Measurements from ENCODE around the gene RPS6KA2. TPM values are rescaled to one million over a fixed set of nuclear protein-coding genes. Genes with fewer than 3 reads are reported as not detected.

RPS6KA2 gene
- total RNA-seq, 3 donors from 2014 or later = 2.8 to 6.2 (median 6.0) TPM

DNA sequence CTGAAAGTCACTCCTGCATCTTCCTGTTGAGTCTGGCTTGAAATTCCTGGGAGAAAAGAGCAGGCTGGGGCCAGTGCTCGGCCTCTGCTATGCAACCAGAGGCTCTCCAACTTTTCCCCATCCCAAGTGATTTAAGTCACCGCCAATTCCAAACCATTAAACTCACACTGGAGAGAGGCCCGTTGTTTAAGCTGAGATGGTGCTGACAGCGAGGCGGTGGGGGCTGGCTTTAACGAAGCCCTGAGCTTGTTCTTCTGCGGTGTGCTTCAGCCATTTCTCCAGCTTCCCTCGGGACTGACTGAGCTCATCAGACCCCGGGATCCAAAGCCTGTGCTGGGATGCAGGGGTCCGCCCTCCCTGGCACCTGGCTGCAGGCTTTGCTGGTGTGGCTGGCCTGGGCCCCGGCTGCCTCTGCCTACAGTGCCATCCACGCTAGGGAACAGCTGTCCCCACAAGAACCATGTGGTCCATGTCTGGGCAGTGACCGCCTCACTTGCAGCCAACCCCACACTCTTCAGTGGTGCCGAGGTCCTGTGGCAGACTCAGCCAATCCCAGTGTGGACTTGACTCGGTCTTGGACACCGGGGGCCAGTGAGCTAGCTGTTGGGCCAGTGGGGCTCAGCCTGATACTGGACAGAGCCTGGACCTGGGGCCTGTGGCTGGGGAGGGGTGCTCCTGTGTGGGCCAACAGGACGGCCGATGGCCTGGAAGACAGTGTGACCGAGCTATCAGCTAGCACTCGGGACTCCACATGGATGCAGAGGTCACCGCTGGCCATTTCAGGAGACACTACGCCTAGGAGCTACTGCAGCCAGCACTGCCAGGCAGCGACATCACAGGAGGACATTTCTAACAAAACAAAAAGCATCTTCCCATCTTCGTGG lies 61.7 kb downstream of the RPS6KA2 start:
- no peak overlapping the region for H3K4me3 Mint-ChIP-seq
- ATAC-seq (no peak), DNase-seq (no peak)
- peaks cover under 1% of the 10 kb centered on the region for H3K9me3 Mint-ChIP-seq
- H3K36me3 Mint-ChIP-seq (ENCODE audit: insufficient read depth) = peaks cover 2% of the 10 kb centered on the region
- no peaks in the 10 kb centered on the region for H3K27me3 Mint-ChIP-seq (ENCODE audit: low read depth)
- no peaks in the 10 kb centered on the region for H3K4me1 Mint-ChIP-seq (ENCODE audit: low read depth)

DNA sequence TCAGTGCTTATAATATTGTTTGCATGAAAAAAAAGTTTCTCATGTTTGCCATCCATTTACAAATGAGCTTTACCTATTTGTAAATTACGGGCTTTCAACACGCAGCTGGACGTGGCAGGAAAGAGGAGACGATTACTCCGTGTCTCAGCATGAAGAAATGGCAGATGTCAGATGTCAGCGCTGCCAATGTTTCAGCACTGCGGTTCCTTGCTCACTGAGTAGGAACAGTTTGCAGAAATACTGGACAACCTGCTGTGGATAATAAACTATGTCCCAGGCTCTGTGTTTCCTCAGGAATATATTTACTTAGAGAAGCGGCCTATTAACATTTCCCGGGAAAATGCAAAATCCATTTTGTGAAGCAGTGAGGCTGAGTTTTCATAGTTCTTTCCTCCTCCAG lies 63.2 kb downstream of the RPS6KA2 start:
- DNase-seq = no peak
- H3K4me1 Mint-ChIP-seq (ENCODE audit: low read depth) = no peaks in the 10 kb centered on the region
- ATAC-seq = no peak
- peaks cover 9% of the 10 kb centered on the region for H3K36me3 Mint-ChIP-seq (ENCODE audit: insufficient read depth)
- no peaks in the 10 kb centered on the region for H3K27me3 Mint-ChIP-seq (ENCODE audit: low read depth)
- H3K9me3 Mint-ChIP-seq = peaks cover 14% of the 10 kb centered on the region
- no peak overlapping the region for H3K4me3 Mint-ChIP-seq

DNA sequence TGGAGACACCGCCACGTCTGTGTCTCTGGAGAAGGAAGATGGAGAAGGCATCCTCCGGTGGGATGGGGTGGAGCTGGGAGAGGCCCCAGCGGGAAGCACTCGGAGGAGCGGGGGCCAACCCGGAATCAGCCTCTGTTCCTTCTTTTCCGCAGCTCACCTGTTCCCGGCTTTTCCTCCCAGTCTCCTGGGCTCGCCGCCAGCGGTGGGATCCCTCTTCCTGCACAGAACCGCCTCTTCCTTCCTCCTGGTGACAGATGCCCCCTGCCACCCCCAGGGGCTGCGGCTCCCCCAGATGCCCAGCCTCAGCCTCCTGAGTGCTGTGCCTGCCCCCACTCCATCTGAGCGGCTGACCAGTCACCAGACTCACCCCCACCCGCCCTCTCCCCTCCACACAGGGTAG lies 63.9 kb downstream of the RPS6KA2 start:
- H3K36me3 Mint-ChIP-seq (ENCODE audit: insufficient read depth) = peaks cover 9% of the 10 kb centered on the region

DNA sequence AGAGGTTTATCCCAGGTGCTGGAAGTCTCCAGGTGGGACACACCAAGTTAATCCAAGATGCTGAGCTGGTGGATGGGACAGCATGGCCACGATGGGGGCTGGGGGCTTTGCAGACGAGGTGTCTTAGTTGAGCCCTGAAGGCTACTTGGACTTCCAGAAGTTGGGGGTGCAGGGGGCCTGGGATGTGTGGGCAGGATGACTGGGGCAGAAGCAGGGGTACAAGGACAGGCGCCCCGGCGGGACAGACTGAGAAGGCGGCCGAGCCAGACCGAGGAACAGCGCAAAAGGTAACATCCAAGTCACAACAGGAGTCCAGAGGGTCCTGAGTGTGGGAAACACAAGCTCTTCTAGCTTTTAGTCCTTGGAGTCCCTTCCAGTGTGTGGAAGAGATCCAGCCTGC lies 64.3 kb downstream of the RPS6KA2 start:
- DNase-seq = no peak
- Mint-ChIP-seq H3K4me1 (ENCODE audit: low read depth) (no peaks in the 10 kb centered on the region), H3K36me3 (ENCODE audit: insufficient read depth) (peaks cover 9% of the 10 kb centered on the region), H3K4me3 (no peak overlapping the region), H3K9me3 (peaks cover 14% of the 10 kb centered on the region), H3K27me3 (ENCODE audit: low read depth) (no peaks in the 10 kb centered on the region)
- ATAC-seq = no peak

More for the DNA sequence above, 63.9 kb downstream of the RPS6KA2 start:
- H3K4me3 Mint-ChIP-seq = no peak overlapping the region
- H3K9me3 Mint-ChIP-seq = peaks cover 14% of the 10 kb centered on the region
- no peaks in the 10 kb centered on the region for H3K4me1 Mint-ChIP-seq (ENCODE audit: low read depth)
- ATAC-seq (no peak), DNase-seq (no peak)
- H3K27me3 Mint-ChIP-seq (ENCODE audit: low read depth) = no peaks in the 10 kb centered on the region

DNA sequence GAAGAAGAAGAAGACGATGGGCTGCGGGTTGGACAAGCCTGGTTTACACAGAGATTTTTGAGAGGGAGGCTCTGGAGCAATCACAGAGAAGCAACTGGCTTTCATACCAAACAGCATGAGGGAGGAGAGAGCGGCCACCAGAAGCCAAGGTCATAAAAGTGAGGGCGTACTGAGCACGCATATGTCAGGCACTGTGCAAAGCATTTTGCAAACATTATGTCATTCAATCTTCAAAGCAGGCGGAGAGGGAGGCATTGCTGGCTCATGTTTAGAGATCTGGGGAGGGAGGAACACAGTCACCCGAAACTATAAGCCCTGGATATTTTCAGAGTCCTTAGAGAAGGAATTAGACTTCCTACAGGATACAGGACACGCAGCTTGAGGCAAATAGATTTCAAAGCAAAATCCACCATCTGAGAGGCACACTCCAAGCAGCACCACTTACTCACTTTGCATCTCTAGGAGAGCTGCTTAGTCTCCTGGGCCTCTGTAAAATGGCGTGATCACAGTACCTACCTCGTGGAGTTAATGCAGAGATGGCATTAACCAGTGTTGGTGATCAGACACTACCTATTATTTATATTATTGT lies 65.2 kb downstream of the RPS6KA2 start:
- Mint-ChIP-seq H3K9me3 (peaks cover 14% of the 10 kb centered on the region), H3K36me3 (ENCODE audit: insufficient read depth) (peaks cover 9% of the 10 kb centered on the region), H3K27me3 (ENCODE audit: low read depth) (no peaks in the 10 kb centered on the region), H3K4me1 (ENCODE audit: low read depth) (peaks cover 2% of the 10 kb centered on the region), H3K4me3 (no peak overlapping the region)
- DNase-seq (no peak), ATAC-seq (no peak)

DNA sequence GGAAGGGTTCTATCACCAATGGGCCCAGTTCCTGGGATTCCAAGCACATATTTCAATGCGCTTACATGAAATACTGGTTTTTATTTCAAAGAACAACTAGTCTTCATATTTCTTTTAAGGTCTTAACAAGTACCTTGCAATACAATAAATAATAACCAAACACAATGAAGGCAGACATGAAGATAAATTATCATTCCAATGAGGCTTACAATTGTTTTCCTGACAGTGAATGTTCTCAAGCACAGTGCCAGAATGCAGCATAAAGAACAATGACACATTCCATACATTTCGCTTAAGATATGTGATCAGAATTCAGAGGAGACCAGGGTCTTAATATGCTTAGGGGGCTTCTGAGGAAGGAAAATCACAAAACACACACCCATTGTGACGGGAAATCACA lies 66.8 kb downstream of the RPS6KA2 start:
- peaks cover 14% of the 10 kb centered on the region for H3K9me3 Mint-ChIP-seq
- peaks cover 2% of the 10 kb centered on the region for H3K4me1 Mint-ChIP-seq (ENCODE audit: low read depth)
- peaks cover 9% of the 10 kb centered on the region for H3K36me3 Mint-ChIP-seq (ENCODE audit: insufficient read depth)
- no peak overlapping the region for H3K4me3 Mint-ChIP-seq
- no peak for DNase-seq
- no peak for ATAC-seq
- H3K27me3 Mint-ChIP-seq (ENCODE audit: low read depth) = no peaks in the 10 kb centered on the region

DNA sequence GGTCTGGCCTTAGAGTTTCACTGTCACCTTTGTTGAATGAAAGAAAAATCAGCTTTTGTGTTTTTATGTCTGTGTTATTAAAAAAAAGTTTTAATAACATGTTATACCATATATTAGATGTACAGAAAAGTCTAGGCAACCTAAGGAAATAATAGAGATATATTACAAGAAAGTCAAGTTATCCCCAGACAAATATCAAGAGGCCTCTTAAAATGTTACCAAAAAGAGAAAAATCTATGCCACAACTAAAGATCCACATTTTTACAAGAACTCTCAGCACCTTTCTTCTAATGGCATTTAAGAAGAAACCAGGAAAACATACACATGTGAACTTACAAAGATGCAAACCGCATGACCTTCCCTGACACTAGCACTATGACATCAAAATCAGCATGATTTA lies 67.4 kb downstream of the RPS6KA2 start:
- Mint-ChIP-seq H3K9me3 (peaks cover 14% of the 10 kb centered on the region), H3K27me3 (ENCODE audit: low read depth) (no peaks in the 10 kb centered on the region), H3K4me1 (ENCODE audit: low read depth) (peaks cover 2% of the 10 kb centered on the region), H3K36me3 (ENCODE audit: insufficient read depth) (peaks cover 9% of the 10 kb centered on the region), H3K4me3 (no peak overlapping the region)
- ATAC-seq = no peak
- DNase-seq = no peak

DNA sequence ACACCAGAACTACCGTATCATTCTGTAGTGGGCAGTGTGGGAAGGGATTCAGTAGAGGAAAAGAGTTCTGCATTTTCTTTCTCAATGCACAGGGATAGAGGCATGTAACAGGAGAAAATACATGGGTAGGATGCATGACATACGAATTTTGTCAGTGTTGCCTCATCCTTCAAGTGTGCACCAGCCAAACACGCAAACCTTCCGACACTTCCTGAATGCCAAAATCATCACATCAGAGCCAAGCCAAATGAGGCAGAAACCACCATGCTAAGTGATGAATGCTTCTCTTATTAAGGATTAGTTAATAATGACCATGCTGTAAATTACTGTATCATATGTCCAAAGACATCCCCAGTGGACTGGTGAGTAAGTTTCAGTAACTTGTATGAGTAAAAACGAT lies 67.8 kb downstream of the RPS6KA2 start:
- Mint-ChIP-seq H3K36me3 (ENCODE audit: insufficient read depth) (peaks cover 9% of the 10 kb centered on the region), H3K27me3 (ENCODE audit: low read depth) (no peaks in the 10 kb centered on the region), H3K4me1 (ENCODE audit: low read depth) (peaks cover 2% of the 10 kb centered on the region), H3K4me3 (no peak overlapping the region), H3K9me3 (peaks cover 14% of the 10 kb centered on the region)
- DNase-seq (no peak), ATAC-seq (no peak)

DNA sequence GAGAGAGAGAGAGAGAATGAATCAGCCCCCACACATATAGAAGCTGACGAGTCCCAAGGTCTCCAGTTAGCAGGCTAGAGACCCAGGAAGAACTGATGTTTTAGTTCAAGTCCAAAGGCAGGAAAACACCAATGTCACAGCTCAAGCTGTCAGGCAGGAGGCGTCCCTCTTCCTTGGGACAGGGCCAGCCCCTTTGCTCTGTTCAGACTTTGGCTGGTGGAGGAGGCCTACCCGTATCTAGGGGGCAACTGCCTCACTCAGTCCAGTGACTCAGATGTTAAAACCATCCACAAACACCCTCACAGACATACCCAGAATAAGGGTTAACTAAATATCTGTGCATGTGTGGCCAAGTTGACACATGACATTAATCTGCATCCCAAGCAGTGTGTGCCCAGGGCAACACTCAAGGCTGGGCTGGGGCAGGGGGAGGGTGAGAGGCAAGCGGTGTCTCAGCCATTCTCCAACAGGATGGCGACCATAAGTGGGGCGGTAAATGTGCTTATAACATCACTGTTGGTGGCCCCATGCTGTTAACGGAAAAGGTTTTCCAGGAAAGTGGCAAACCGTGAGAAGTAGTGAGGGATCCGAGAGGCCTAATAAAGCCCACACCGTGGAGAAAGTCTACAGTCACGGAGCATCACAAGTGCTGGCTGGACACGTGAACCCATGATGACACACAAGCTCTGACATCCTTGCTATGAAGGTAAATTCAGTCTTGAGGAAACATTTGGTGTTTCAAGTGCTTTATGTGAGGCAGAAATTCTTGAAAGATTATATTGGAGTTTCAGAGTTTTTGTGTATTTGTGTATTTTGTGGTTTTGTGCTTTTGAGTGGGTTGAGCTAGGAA lies 68.7 kb downstream of the RPS6KA2 start:
- DNase-seq (no peak), ATAC-seq (no peak)
- Mint-ChIP-seq H3K9me3 (peaks cover 14% of the 10 kb centered on the region), H3K36me3 (ENCODE audit: insufficient read depth) (peaks cover 9% of the 10 kb centered on the region), H3K4me3 (no peak overlapping the region), H3K4me1 (ENCODE audit: low read depth) (peaks cover 2% of the 10 kb centered on the region), H3K27me3 (ENCODE audit: low read depth) (no peaks in the 10 kb centered on the region)

DNA sequence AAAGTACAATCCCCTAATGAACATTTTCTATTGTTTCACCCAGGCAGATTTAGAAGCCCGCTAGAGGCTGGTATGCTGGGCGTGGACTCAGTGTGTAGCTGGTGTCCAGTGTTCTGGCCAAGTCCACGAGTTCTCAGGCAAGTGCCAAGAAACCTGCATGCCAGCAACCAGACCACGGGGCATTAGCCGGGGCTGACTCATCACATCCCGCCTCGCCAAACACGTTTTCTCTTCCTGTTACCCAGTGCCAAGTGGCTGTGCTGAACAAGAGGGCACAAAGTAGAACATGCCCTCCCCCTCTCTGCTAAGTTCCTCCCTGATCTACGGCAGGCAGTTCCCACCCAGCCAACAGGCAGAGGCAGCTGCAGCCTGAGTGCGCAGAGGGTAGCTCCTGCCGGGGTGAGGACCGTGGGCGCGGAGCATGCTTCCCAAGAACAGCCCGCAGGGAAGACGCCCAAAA lies 70.2 kb downstream of the RPS6KA2 start:
- no peak for DNase-seq
- no peaks in the 10 kb centered on the region for H3K27me3 Mint-ChIP-seq (ENCODE audit: low read depth)
- no peak for ATAC-seq
- H3K9me3 Mint-ChIP-seq = peaks cover 14% of the 10 kb centered on the region
- peaks cover 9% of the 10 kb centered on the region for H3K36me3 Mint-ChIP-seq (ENCODE audit: insufficient read depth)
- peaks cover 2% of the 10 kb centered on the region for H3K4me1 Mint-ChIP-seq (ENCODE audit: low read depth)
- no peak overlapping the region for H3K4me3 Mint-ChIP-seq

DNA sequence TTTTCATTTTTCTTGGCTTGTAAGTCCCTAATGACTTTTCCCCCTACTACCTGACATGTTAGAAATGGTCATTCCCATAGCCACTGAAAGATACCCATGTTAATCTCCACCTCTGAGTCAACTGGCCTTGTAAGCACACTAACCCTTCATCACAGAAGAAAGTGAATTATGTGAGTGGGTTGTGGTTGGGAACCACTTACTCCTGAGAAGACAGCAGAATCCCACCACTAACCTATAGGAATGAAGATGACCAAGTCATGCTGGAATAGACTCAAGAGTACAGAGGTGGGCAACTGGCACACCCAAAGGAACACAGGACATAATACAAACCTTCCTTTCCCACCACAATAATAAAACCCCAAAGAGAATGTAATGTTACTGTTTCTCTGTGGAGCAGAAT lies 70.7 kb downstream of the RPS6KA2 start:
- H3K4me1 Mint-ChIP-seq (ENCODE audit: low read depth) = peaks cover 2% of the 10 kb centered on the region
- ATAC-seq (no peak), DNase-seq (no peak)
- no peak overlapping the region for H3K4me3 Mint-ChIP-seq
- peaks cover 6% of the 10 kb centered on the region for H3K36me3 Mint-ChIP-seq (ENCODE audit: insufficient read depth)
- no peaks in the 10 kb centered on the region for H3K27me3 Mint-ChIP-seq (ENCODE audit: low read depth)
- peaks cover 14% of the 10 kb centered on the region for H3K9me3 Mint-ChIP-seq

DNA sequence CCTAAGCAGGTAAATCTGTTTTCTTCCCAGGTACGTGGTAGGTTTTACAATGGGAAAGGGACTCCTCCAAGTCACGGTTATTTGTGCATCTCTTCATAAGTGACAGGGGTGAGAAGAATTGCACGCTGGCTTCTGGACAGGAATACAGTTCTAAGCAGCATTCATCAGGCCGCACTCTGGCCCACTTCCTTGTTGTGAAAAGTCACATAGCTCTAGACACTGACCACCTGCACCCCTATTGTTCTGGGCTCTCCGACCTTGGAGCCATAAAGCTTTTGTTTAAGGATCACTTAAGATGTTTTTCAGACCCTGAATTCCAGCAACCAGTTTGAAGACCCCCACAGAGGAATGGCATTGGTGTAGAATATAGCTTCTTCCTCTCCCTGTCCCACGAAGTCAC lies 72.0 kb downstream of the RPS6KA2 start:
- peaks cover 2% of the 10 kb centered on the region for H3K4me1 Mint-ChIP-seq (ENCODE audit: low read depth)
- peaks cover 6% of the 10 kb centered on the region for H3K36me3 Mint-ChIP-seq (ENCODE audit: insufficient read depth)
- H3K27me3 Mint-ChIP-seq (ENCODE audit: low read depth) = no peaks in the 10 kb centered on the region
- peaks cover 11% of the 10 kb centered on the region for H3K9me3 Mint-ChIP-seq
- H3K4me3 Mint-ChIP-seq = no peak overlapping the region
- ATAC-seq (no peak), DNase-seq (no peak)

DNA sequence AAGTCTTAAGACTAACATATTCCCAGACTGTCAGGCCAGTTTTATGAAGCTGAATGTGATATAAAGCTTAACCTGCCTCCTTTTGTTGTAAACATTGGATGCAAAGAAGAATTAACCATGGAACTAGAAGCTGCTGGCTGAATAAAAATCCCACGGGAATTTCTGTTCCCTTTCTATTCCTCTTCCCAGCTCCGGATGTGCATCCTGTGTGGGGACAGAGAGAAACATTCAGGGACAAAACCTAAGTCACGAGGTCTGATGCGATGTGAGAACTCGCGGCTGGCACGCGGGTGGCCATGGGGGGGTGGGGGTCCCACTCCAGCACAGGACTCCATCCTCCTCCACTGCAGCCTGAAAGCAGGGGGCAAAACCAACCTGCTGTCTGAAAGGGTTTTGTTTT lies 72.7 kb downstream of the RPS6KA2 start:
- ATAC-seq (no peak), DNase-seq (no peak)
- Mint-ChIP-seq H3K36me3 (ENCODE audit: insufficient read depth) (peaks cover 4% of the 10 kb centered on the region), H3K4me1 (ENCODE audit: low read depth) (peaks cover 2% of the 10 kb centered on the region), H3K9me3 (peaks cover 5% of the 10 kb centered on the region), H3K4me3 (no peak overlapping the region), H3K27me3 (ENCODE audit: low read depth) (no peaks in the 10 kb centered on the region)

DNA sequence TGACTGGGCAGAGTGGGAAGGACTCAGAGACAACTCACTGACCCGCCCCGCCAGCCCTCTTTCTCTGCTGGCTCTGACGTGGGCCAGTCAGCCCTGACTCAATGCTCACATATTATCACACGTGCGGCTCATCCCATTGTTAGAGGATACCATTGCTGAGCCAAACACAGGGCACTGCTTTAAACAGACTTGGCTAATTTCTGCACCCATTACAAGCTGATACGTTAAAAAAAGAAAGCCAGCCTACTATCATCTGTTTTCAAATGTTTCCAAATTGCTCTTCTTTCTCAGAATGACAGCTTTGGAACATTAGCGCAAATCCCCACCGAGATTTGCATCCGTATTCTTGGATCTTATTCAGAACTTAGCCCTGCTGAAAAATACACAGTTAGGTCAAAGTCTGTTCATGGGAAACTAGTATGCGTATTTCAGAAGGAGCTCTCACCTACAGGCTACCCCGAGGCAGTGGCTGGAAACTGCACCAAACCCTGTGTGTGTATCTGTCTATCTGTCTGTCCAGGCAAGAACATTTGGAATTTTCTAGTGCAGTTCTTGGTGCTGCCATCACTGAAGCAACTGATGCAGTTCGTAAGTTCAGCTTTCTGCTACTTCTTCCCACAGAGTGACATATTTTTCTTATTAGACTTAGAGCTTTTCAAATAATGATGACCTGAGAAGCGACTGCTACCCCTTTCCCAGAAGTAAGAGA lies 73.3 kb downstream of the RPS6KA2 start:
- Mint-ChIP-seq H3K4me3 (no peak overlapping the region), H3K27me3 (ENCODE audit: low read depth) (no peaks in the 10 kb centered on the region), H3K36me3 (ENCODE audit: insufficient read depth) (no peaks in the 10 kb centered on the region), H3K9me3 (no peaks in the 10 kb centered on the region), H3K4me1 (ENCODE audit: low read depth) (peaks cover 2% of the 10 kb centered on the region)
- ATAC-seq (no peak), DNase-seq (no peak)

Data from activated T-cell treated with anti-CD3 and anti-CD28 coated beads, Interleukin-2, amount 50 U/mL, for 4 hours (primary cell).